Measurements from ENCODE around the gene NTN5.

DNA sequence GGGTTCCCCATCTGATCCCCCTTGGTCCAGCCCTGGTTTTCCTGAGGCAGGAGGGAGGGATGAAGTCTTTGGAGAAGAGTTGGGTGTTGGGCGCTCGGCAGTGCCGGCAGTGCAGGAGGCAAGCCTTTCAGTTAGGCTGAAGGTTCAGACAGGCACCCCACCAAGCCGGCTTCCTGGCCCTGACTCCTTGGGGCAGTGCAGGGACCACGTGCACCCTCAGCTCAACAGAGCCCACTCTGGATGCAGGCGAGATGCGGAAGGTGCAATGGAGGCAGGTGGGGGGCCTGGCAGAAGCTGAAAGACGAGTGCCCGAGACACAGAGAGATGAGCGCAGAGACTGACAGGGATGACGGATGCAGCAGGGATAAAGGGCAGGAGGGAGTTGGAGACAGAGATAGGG is 35.7 kb upstream of the NTN5 start:
- TF ChIP-seq GATA2 (IDR thresholded peaks at IDR 0.05; ENCODE audit: low read depth, low read length) (no peak), GATA3 (IDR thresholded peaks at IDR 0.05; ENCODE audit: low read depth, low read length) (no peak)
